Right atrium auricular region (tissue), 2 donors: ENCODE measurements around the gene HDGF. TPM values are rescaled to one million over a fixed set of nuclear protein-coding genes. Genes with fewer than 3 reads are reported as not detected.

Experiments
- DNase-seq: peaks from one replicate; pipeline ENCODE4 v3.0.0-alpha.2; 2019; ENCODE audit warnings: low spot score
- H3K27ac ChIP-seq, 2 donors: fragments of 200-600 bp; sonication (generic); 1 replicate in 1 of 2; 2 replicates in 1 of 2; pipeline ENCODE4 v1.5.1; 2016 to 2019
- H3K27me3 ChIP-seq, 2 donors: fragments of 200-600 bp; sonication (generic); one replicate each; pipeline versions ENCODE4 v1.5.1 to v1.6.0; 2017 to 2019
- H3K36me3 ChIP-seq: fragments of 200-600 bp; sonication (generic); one replicate; pipeline ENCODE4 v1.5.1; 2016
- H3K4me1 ChIP-seq, 2 donors: fragments of 200-600 bp; sonication (generic); one replicate each; pipeline versions ENCODE4 v1.5.1 to v1.6.0; 2017 to 2019
- H3K4me3 ChIP-seq, 2 donors: fragments of 200-600 bp; sonication (generic); 1 replicate in 1 of 2; 2 replicates in 1 of 2; pipeline ENCODE4 v1.5.1; 2017 to 2019; ENCODE audit warnings: mild to moderate bottlenecking in 1 of 2, moderate library complexity in 1 of 2
- H3K9me3 ChIP-seq, 2 donors: fragments of 200-600 bp; sonication (generic); one replicate each; pipeline ENCODE4 v1.5.1; 2019
- CTCF ChIP-seq, 2 donors: fragments of 200-600 bp; sonication (generic); IDR thresholded peaks; one replicate each; pipeline ENCODE4 v1.5.1; 2019; ENCODE audit warnings: antibody characterized with exemption in 2 of 2
- total RNA-seq, 2 donors: library from RNA; depleted of rRNA; stranded (reverse); fragments of >200 nt; gene quantifications; one replicate each; pipeline ENCODE4 v1.1.0, GENCODE V29; 2016

HDGF gene
- total RNA-seq, 2 donors from 2014 or later, result 110 to 137 TPM

GRCh38 chr1:156727926-156728598, 23.4 kb downstream of the HDGF start, which contains the start of gene METTL25B:
Gene METTL25B (plus strand): TSS chr1:156728469. CDS start chr1:156729105, 636 bp downstream.
- no peak for TF ChIP-seq CTCF (IDR thresholded peaks at IDR 0.05)
- Histone ChIP-seq H3K27ac (peak within 1 kb of the TSS; percentile 98 to 99), H3K27me3 (no peaks in the 10 kb centered on the region), H3K36me3 (peaks cover 25% of the 10 kb centered on the region), H3K4me1 (peaks cover 0 to 43% of the 10 kb centered on the region in 2 donors), H3K4me3 (peak within 1 kb of the TSS; percentile 64 to 87), H3K9me3 (no peaks in the 10 kb centered on the region)
- DNase-seq, result peak; percentile 85

GRCh38 chr1:156727492-156727891, 24.0 kb downstream of the HDGF start:
- H3K27ac ChIP-seq, result peak overlapping the region; percentile 98 to 99
- TF ChIP-seq CTCF (IDR thresholded peaks at IDR 0.05), result no peak

GRCh38 chr1:156726549-156727226, 24.8 kb downstream of the HDGF start:
- Histone ChIP-seq H3K9me3 (no peaks in the 10 kb centered on the region), H3K4me3 (peak overlapping the region in 1 of 2 donors; percentile 33), H3K27me3 (no peaks in the 10 kb centered on the region), H3K4me1 (peaks cover 0 to 43% of the 10 kb centered on the region in 2 donors), H3K27ac (no peak overlapping the region), H3K36me3 (peaks cover 36% of the 10 kb centered on the region)
- peak in 1 of 2 donors; percentile 56 for TF ChIP-seq CTCF (IDR thresholded peaks at IDR 0.05)
- no peak for DNase-seq

More at GRCh38 chr1:156727492-156727891, 24.0 kb downstream of the HDGF start:
- Histone ChIP-seq H3K27me3 (no peaks in the 10 kb centered on the region), H3K36me3 (peaks cover 31% of the 10 kb centered on the region), H3K4me3 (peak overlapping the region; percentile 64 to 87), H3K9me3 (no peaks in the 10 kb centered on the region), H3K4me1 (peaks cover 0 to 43% of the 10 kb centered on the region in 2 donors)
- DNase-seq, result no peak

GRCh38 chr1:156725683-156726280, 25.7 kb downstream of the HDGF start:
- TF ChIP-seq CTCF (IDR thresholded peaks at IDR 0.05), result peak; percentile 84 to 90
- Histone ChIP-seq H3K4me3 (peak overlapping the region; percentile 21 to 33), H3K27ac (peak overlapping the region; percentile 35 to 44), H3K27me3 (no peaks in the 10 kb centered on the region), H3K36me3 (peaks cover 45% of the 10 kb centered on the region), H3K4me1 (peaks cover 0 to 43% of the 10 kb centered on the region in 2 donors), H3K9me3 (no peaks in the 10 kb centered on the region)
- DNase-seq, result peak; percentile 93

- Histone ChIP-seq H3K9me3 (no peaks in the 10 kb centered on the region), H3K27me3 (no peaks in the 10 kb centered on the region), H3K36me3 (peaks cover 45% of the 10 kb centered on the region), H3K4me3 (no peak overlapping the region), H3K27ac (no peak overlapping the region), H3K4me1 (peaks cover 0 to 21% of the 10 kb centered on the region in 2 donors)
- TF ChIP-seq CTCF (IDR thresholded peaks at IDR 0.05), result no peak
- DNase-seq, result no peak
Observed at GRCh38 chr1:156721535-156721934, 29.9 kb downstream of the HDGF start.
